ENCODE measurements around the gene NBPF1.
"Not testable (repeated sequence)": the region's sequence is repeated elsewhere in the genome, so short reads cannot be mapped to it uniquely, and the experiment has no call there.

The NBPF1 gene

GRCh38 chr1:16621681-16622315 is 8.4 kb upstream of the NBPF1 start:
- DNase-seq, result not testable (repeated sequence)

GRCh38 chr1:16621300-16621658 is 7.9 kb upstream of the NBPF1 start:
- no peak for DNase-seq

- not testable (repeated sequence) for DNase-seq
These were observed 6.6 kb upstream of the NBPF1 start for GRCh38 chr1:16619803-16620501.

GRCh38 chr1:16618719-16619118 is 5.4 kb upstream of the NBPF1 start:
- no peak for DNase-seq

- no peak for DNase-seq
These were observed 4.6 kb upstream of the NBPF1 start for GRCh38 chr1:16617778-16618580.

- DNase-seq, result no peak
These were observed 3.8 kb upstream of the NBPF1 start for GRCh38 chr1:16617114-16617631.

GRCh38 chr1:16615253-16616252 is 2.2 kb upstream of the NBPF1 start:
- no peak for DNase-seq

- no peak for DNase-seq
These were observed 1.2 kb upstream of the NBPF1 start for GRCh38 chr1:16614361-16615252.

- peak; percentile 58 for DNase-seq
These were observed 812 bp downstream of the NBPF1 start for GRCh38 chr1:16612332-16613172.

- DNase-seq, result not testable (repeated sequence)
These were observed 1.4 kb downstream of the NBPF1 start for GRCh38 chr1:16611981-16612331.

GRCh38 chr1:16611164-16611563 is 2.2 kb downstream of the NBPF1 start:
- not testable (repeated sequence) for DNase-seq

- not testable (repeated sequence) for DNase-seq
These were observed 2.8 kb downstream of the NBPF1 start for GRCh38 chr1:16610553-16610952.

GRCh38 chr1:16609761-16610160 is 3.6 kb downstream of the NBPF1 start:
- not testable (repeated sequence) for DNase-seq

GRCh38 chr1:16608838-16609560 is 4.4 kb downstream of the NBPF1 start:
- no peak for DNase-seq

- not testable (repeated sequence) for DNase-seq
These were observed 5.2 kb downstream of the NBPF1 start for GRCh38 chr1:16607853-16608815.

- DNase-seq, result no peak
These were observed 5.9 kb downstream of the NBPF1 start for GRCh38 chr1:16607433-16607851.

GRCh38 chr1:16606666-16607432 is 6.5 kb downstream of the NBPF1 start:
- not testable (repeated sequence) for DNase-seq

Data from NCI-H345 (cell line).